ACC112 (cell line): ENCODE measurements around the gene ARHGAP31.

Experiments
- H2AFZ ChIP-seq: fragments of 200-600 bp; sonication (generic); one replicate; pipeline ENCODE4 v1.6.0; 2017; ENCODE audit warnings: antibody characterized with exemption, low read length; ENCODE audit not compliant: unreplicated experiment
- H3K27ac ChIP-seq: fragments of 200-600 bp; sonication (generic); 2 replicates; pipeline ENCODE4 v1.5.1; 2014; ENCODE audit warnings: low read depth, mild to moderate bottlenecking, antibody characterized with exemption, low read length, moderate library complexity
- H3K27me3 ChIP-seq: fragments of 200-600 bp; sonication (generic); 2 replicates; pipeline ENCODE4 v1.6.1; 2014; ENCODE audit warnings: mild to moderate bottlenecking, antibody characterized with exemption, low read length, moderate library complexity, mixed read lengths; ENCODE audit not compliant: insufficient read depth
- H3K36me3 ChIP-seq: fragments of 200-600 bp; sonication (generic); 2 replicates; pipeline ENCODE4 v1.6.1; 2016; ENCODE audit warnings: mild to moderate bottlenecking, antibody characterized with exemption, low read length, moderate library complexity, mixed read lengths; ENCODE audit not compliant: insufficient read depth
- H3K4me1 ChIP-seq: fragments of 200-600 bp; sonication (generic); one replicate; pipeline ENCODE4 v1.6.1; 2016; ENCODE audit warnings: low read length, mixed read lengths; ENCODE audit not compliant: insufficient read depth, unreplicated experiment, control insufficient read depth
- H3K4me3 ChIP-seq: fragments of 200-600 bp; sonication (generic); 2 replicates; pipeline ENCODE4 v1.5.1; 2014; ENCODE audit warnings: mild to moderate bottlenecking, low read depth, low read length
- H3K79me2 ChIP-seq: fragments of 200-600 bp; sonication (generic); one replicate; pipeline ENCODE4 v1.6.0; 2016; ENCODE audit warnings: low read length; ENCODE audit not compliant: control insufficient read depth, unreplicated experiment, insufficient read depth

ARHGAP31 gene

GRCh38 chr3:119428538-119428937, 134.4 kb downstream of the ARHGAP31 start:
- Histone ChIP-seq H3K27me3 (no peaks in the 10 kb centered on the region), H3K27ac (no peak overlapping the region), H2AFZ (no peak overlapping the region), H3K36me3 (peaks cover 61% of the 10 kb centered on the region), H3K4me1 (no peaks in the 10 kb centered on the region), H3K79me2 (no peaks in the 10 kb centered on the region), H3K4me3 (no peak overlapping the region)

GRCh38 chr3:119433613-119434325, 139.6 kb downstream of the ARHGAP31 start:
- Histone ChIP-seq H2AFZ (no peak overlapping the region), H3K4me3 (no peak overlapping the region), H3K27ac (no peak overlapping the region), H3K79me2 (no peaks in the 10 kb centered on the region), H3K4me1 (no peaks in the 10 kb centered on the region), H3K36me3 (peaks cover 80% of the 10 kb centered on the region), H3K27me3 (no peaks in the 10 kb centered on the region)

- Histone ChIP-seq H2AFZ (no peak overlapping the region), H3K4me1 (no peaks in the 10 kb centered on the region), H3K79me2 (no peaks in the 10 kb centered on the region), H3K27ac (no peak overlapping the region), H3K4me3 (no peak overlapping the region), H3K27me3 (no peaks in the 10 kb centered on the region), H3K36me3 (peaks cover 71% of the 10 kb centered on the region)
These were observed 140.5 kb downstream of the ARHGAP31 start for GRCh38 chr3:119434703-119435102.

- H3K79me2 ChIP-seq, result no peaks in the 10 kb centered on the region
- H3K4me1 ChIP-seq, result no peaks in the 10 kb centered on the region
- H3K27me3 ChIP-seq, result no peaks in the 10 kb centered on the region
- no peak overlapping the region for H3K27ac ChIP-seq
- H3K36me3 ChIP-seq, result peaks cover 61% of the 10 kb centered on the region
- H2AFZ ChIP-seq, result no peak overlapping the region
- no peak overlapping the region for H3K4me3 ChIP-seq
These were observed 142.8 kb downstream of the ARHGAP31 start for GRCh38 chr3:119436977-119437376.

DNA sequence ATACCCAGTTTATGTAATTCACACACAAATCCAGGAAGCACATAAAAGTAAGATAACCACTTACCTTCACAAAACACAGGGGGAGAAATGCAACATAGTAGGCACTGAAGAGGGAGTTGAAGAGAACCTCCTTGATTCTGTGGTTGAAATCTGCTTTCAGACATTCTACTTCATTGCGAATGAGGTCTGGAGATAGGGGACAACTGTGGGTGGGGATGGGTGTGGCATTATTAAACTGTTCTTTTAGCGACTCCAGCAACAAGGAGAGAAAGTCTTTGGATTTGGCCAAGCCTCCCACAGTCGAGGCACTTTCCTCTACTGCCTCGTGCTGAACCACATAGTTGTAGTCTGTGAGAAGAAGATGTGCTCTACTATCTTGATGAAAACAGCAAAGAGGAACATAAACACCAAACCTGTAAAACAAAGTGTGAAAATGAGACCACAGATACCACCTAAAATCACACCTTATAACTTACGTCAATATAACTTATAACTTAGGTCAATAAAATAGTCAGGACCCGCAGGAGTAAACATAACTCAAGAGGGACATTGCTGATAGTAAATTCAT, 143.6 kb downstream of the ARHGAP31 start:
- Histone ChIP-seq H3K4me1 (no peaks in the 10 kb centered on the region), H3K27ac (no peak overlapping the region), H3K36me3 (peaks cover 63% of the 10 kb centered on the region)

DNA sequence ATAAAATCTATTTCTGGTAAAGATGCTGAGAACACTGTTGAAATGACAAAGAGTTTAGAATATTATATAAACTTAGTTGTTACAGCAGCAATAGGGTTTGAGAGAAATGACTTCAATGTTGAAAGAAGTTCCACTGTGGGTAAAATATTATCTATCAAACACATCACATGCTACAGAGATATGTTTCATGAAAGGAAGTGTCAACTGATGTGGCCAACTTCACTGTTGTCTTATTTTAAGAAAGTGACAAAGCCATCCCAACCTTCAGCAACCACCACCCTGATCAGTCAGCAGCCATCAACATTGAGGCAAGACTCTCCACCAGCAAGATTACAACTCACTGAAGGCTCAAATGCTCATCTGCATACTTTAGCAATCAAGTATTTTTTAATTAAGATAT, 149.0 kb downstream of the ARHGAP31 start:
- H2AFZ ChIP-seq, result no peak overlapping the region
- peaks cover 56% of the 10 kb centered on the region for H3K36me3 ChIP-seq
- no peak overlapping the region for H3K4me3 ChIP-seq
- no peaks in the 10 kb centered on the region for H3K79me2 ChIP-seq
- no peak overlapping the region for H3K27ac ChIP-seq
- no peaks in the 10 kb centered on the region for H3K27me3 ChIP-seq
- H3K4me1 ChIP-seq, result no peaks in the 10 kb centered on the region

More for the DNA sequence above, 143.6 kb downstream of the ARHGAP31 start:
- Histone ChIP-seq H3K4me3 (no peak overlapping the region), H2AFZ (no peak overlapping the region), H3K27me3 (no peaks in the 10 kb centered on the region), H3K79me2 (no peaks in the 10 kb centered on the region)

DNA sequence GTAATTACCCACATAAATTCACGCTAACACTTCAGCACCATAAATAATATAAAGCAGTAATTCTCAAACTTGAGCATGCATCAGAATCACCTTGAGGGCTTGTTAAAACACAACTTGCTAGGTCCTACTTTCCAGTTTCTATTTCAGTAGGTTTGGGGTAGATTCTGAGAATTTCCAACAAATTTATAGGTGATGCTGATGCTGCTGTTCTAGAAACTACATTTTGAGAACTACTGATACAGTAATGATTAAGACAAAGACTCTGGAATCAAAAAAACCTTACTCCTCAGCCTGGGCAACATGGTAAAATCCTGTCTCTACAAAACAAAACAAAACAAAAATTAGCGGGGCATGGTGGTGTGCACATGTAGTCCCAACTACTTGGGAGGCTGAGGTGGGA, 150.4 kb downstream of the ARHGAP31 start:
- Histone ChIP-seq H3K79me2 (peaks cover 3% of the 10 kb centered on the region), H3K36me3 (peaks cover 65% of the 10 kb centered on the region), H2AFZ (no peak overlapping the region), H3K4me3 (no peak overlapping the region), H3K4me1 (no peaks in the 10 kb centered on the region), H3K27me3 (no peaks in the 10 kb centered on the region), H3K27ac (no peak overlapping the region)

GRCh38 chr3:119453822-119454221, 159.6 kb downstream of the ARHGAP31 start:
- H3K27me3 ChIP-seq, result no peaks in the 10 kb centered on the region
- H3K27ac ChIP-seq, result no peak overlapping the region
- peaks cover 66% of the 10 kb centered on the region for H3K36me3 ChIP-seq
- peaks cover 30% of the 10 kb centered on the region for H3K79me2 ChIP-seq
- H3K4me1 ChIP-seq, result no peaks in the 10 kb centered on the region
- H2AFZ ChIP-seq, result no peak overlapping the region
- no peak overlapping the region for H3K4me3 ChIP-seq

DNA sequence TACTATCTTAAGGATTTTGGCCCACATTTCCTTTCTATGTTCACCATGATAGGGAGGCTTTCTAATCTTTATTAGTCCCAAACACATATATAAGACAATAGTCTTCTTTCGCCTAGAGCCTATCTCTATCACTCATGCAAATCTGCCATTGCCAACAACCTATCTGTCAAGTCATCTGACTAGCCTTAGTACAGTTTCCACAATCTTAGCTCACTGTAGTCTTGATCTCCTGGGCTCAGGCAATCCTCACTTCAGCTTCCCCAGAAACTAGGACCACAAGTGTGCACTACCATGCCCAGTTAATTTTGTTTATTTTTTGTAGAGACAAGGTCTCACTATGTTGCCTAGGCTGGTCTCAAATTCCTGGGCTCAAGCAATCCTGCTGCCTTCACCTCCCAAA, 162.3 kb downstream of the ARHGAP31 start:
- Histone ChIP-seq H3K27ac (no peak overlapping the region), H3K4me1 (peaks cover 6% of the 10 kb centered on the region), H3K27me3 (no peaks in the 10 kb centered on the region), H2AFZ (no peak overlapping the region), H3K79me2 (peaks cover 53% of the 10 kb centered on the region), H3K4me3 (no peak overlapping the region), H3K36me3 (peaks cover 68% of the 10 kb centered on the region)

DNA sequence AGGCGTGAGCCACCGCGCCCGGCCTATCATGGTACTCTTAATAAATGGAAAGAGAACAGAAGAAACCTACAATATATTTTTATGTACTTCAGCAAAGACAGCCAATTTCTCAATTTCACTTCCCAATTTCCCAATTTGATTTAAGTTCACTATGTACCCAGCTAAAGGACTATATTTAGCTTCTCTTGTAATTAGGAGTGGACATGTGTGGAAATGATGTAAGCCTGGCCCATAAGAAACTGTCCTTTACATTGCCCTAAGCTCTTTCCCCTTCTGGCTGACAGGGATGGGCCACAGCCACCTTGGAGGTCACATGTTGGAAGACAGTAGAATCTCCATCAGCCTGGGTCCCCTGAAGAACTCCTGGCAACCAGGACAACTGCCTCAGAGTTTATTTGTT, 163.1 kb downstream of the ARHGAP31 start:
- no peak overlapping the region for H3K27ac ChIP-seq
- H2AFZ ChIP-seq, result no peak overlapping the region
- H3K4me3 ChIP-seq, result no peak overlapping the region
- H3K36me3 ChIP-seq, result peaks cover 69% of the 10 kb centered on the region
- H3K27me3 ChIP-seq, result no peaks in the 10 kb centered on the region
- H3K79me2 ChIP-seq, result peaks cover 56% of the 10 kb centered on the region
- peaks cover 13% of the 10 kb centered on the region for H3K4me1 ChIP-seq
